GM18873 (cell line): ENCODE measurements around the gene VRK2.
"Not testable (repeated sequence)": the region's sequence is repeated elsewhere in the genome, so short reads cannot be mapped to it uniquely, and the experiment has no call there.

ENCODE experiments used
- ATAC-seq: cut with Tn5 transposase; IDR thresholded peaks from one replicate; pipeline ENCODE4 v1.9.1; 2021; ENCODE audit warnings: mild to moderate bottlenecking, moderate library complexity, moderate number of reproducible peaks; ENCODE audit not compliant: unreplicated experiment, low FRiP score

VRK2 gene

DNA sequence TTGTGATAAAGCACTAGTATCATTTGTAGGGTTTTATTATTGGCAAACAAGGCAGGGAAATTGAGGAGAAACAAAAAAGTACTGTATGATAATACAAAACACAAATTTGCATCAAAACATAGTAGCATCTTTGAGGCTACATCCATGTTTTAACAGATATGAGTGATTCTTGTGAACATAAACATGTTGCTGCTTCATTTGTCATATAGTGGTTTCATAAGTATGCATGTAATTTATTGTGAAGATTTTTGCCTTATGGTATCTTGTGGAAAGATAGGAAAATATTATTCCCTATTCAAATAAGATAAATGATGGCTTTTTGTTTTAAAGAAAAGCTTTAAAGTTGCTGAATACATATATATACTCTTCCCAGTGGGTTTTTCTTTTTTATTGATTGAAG is 60.3 kb downstream of the VRK2 start:
- ATAC-seq = no peak

DNA sequence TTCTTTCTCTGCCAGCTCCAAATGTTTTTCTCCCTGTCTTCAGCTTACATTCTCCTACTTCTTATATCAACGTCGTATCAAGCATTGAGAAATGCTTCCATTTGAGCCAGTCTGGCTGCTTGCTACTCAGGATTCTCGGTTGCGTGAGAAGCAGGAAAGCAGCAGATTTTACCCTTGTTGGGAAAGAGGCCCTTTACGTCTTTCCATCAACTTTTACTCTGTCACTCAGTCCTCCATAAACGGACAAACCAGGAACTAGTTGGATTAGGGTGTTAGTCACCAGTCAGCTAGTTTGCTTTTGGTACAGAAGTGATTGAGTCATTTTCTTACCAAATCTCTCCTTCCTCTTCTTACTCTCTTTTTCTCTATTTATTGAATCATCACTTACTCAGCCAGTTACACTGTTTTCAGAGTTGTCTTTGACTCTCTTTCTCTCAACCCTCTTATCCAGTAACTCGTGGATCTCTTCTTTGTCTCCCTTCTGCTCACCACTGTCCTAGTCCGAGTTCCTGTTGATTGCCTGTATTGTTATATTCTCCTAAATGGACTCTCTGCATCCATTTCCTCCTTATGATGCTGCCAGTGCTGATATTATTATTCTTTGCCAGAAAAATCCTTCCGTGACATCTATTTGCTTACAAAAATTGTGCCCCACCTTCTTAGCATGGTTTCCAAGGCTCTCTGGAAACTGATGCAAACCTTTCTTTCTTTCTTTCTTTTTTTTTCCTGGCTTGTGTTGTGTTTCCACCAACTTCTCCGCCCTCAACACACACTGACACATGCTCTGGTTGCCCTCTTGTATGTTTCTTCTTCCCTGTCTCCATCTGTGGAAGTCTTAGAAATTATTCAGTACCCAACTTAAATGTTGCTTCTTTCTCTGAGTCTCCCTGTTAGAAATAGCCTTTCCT is 61.5 kb downstream of the VRK2 start:
- no peak for ATAC-seq

DNA sequence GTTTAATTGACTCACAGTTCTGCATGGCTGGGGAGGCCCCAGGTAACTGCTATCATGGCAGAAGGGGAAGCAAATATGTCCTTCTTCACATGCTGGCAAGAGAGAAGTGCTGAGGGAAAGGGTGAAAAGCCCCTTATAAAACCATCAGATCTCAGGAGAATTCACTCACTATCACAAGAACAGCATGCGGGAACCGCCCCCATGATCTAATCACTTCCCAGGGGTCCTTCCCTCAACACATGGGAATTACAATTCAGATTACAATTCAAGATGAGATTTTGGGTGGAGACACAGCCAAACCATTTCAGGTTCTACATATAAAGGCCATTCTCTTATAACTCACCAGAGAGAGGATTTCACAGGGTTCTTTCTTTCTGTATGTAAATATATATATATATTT is 62.9 kb downstream of the VRK2 start:
- ATAC-seq = no peak

DNA sequence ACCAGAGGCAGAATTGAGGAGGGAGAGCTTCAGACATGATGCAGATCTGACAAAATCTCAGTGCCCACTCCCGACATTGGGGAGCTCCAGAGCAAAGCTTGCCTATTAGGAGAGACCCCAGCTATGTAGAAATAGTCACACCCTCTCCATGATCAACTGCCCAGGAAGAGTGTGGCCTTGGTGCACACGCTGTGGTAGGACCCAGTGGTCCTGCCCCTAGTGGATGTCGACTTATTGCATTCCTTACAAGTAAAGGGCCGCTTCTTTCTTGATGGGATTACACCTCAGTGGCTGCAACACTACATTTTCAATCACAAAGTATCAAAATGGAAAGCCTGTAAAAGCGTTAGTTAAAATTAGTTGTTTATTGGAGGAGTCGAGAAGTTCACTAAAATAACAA is 64.2 kb downstream of the VRK2 start:
- ATAC-seq = no peak

DNA sequence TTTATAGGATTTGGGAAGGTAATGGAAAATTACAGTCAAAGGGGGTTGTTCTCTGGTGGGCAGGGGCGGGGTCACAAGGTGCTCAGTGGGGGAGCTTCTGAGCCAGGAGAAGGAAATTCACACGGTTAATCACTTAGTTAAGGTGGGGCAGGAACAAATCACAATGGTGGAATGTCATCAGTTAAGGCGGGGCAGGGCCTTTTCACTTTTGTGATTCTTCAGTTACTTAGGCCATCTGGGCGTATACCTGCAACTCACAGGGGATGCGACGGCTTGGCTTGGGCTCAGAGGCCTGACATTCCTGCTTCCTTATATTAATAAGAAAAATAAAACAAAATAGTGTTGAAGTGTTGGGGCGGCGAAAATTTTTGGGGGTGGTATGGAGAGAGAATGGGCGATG is 67.0 kb downstream of the VRK2 start:
- ATAC-seq = not testable (repeated sequence)

DNA sequence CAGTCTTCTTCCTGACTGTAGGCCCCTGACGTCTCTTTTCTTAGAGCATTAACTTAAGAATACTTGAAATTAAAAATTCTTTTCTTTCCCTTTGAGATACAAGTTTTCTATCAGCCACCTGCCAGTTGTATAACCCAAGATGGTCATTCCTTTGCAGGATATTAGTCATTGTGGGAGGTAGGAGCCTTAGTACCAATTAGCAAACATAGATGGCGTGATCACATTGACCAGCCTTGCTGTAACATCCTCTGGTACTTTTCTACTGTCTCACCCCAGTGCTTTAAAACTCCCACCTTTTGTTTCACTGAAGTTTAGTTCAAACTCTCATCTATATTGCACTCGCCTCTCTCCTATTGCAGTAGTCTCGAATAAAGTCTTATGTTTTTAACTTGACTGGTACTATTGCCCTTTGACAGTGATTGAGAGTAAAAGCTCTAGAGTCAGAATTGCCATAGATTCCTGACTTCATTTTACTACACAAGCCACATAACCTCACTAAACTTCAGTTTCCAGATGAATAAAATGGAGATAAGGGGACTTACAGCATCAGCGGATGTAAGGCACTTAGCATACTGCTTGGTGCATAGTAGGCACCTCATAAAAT is 74.1 kb downstream of the VRK2 start:
- ATAC-seq = no peak

DNA sequence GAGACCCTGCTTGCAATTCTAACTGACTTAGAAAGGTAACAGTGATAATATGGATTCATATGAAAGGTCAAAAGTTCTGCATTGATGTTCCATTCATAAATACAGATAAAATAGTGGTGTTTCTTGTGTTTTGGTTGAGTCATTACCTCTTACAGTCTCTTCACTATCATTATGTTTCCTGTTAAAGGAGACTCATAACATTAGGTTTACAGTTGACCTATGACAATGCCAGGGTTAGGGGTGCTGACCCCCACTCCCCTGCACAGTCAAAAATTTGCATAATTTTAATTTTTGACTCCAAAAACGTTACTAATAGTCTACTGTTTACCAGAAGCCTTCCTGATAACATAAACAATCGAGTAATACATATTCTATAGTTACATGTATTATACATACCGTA is 75.4 kb downstream of the VRK2 start:
- ATAC-seq = no peak

DNA sequence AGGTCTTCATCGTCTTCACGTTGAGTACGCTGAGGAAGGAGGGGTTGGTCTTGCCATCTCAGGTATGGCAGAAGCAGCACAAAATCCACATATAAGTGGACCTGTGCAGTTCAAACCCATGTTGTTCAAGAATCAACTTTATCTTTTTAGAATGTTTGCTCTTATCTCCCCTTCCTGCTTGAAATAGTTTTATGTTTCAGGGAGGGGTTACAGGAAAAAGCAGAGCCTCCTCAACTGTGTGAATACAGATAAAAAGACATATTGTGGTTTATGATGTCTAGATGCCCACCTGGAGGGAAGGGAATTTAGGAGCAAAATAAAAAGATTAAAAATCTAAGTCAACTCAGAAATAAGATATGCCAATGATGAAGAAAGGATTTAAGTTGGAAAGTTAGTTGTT is 75.9 kb downstream of the VRK2 start:
- ATAC-seq = no peak

DNA sequence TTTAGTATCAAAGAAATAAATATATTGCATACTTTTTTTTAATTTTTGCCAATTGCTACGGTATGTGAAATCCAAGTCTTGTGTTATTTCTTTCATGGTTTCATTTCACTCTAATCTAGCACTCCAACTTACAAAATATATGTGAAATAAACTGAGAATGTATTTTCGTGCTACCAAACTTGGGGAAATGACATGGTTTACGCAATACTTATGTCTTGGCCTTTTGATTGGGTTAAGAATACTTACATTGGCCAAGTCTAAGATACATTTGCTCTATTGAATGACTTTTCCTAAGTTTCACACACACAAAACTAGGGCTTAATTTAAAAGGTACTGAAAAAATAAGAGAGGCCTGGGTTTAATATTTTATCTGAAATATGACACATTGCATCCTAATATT is 80.5 kb downstream of the VRK2 start:
- no peak for ATAC-seq

DNA sequence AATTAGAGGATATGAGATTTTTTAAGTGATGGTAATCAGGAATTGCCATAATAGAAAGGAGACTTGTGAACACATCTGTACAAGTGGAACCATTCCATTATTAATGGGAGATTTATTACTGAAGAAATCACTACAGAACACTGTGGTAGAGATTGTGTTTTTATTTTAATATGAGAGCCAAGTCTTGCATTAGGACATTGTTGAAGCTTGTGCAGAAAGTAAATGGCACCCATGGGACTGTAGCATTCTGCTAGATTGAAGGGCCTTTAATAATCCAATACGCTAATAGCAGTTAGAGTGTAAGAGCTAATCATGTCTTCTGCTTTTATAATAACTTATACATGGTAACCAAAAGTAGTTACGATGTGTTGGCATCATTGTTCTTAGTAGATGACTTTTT is 83.6 kb downstream of the VRK2 start:
- no peak for ATAC-seq

DNA sequence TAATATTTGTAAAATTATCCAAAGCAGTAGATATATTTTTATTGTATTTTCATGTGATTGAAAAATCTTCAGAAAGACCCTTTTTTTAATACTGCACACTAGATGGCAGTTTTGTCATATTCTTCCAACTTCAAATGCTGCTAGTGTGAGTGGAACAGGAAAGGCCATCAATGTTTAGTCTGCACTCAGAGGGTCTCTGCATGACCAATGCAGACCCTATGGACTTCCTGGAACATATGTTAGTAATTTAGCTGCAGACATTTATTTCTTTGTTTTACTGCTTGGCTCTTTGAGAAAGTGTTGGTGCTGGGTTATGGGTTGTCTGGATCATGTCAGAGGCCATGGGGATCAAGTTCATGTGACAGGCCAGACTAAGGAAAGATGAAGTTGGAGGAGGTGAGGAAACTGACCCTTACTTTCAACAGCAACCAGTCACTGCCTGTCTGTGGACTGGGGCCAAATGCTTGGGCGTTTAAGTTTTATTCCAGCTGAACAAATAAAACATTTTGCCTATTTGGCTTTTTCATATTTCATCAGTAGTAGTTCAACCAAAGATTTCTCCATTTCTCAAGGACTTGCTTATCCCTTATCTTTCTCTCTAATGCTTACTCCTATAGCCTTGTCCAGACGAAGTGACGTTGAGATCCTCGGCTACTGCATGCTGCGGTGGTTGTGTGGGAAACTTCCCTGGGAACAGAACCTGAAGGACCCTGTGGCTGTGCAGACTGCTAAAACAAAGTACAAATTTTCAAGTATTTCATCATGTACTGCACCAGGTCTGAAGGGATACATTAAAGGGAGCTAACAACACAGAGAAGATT is 84.8 kb downstream of the VRK2 start:
- ATAC-seq = no peak

DNA sequence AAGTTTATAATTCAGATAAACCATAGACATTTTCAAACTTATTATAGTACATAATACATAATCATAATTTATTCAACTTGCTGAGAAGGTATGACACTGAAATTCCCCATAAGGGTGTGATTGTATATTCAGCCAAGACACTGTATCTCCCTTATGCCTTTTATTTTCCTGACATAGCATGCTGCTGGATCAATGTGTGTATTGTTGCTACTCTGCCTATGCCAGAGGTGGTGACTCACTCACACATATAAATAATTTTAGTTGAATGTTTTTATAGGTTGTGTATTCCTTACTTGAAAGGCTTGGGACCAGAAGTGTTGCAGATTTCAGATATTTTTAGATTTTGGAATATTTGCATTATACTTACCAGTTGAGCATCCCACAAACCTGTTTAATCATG is 86.8 kb downstream of the VRK2 start:
- no peak for ATAC-seq

DNA sequence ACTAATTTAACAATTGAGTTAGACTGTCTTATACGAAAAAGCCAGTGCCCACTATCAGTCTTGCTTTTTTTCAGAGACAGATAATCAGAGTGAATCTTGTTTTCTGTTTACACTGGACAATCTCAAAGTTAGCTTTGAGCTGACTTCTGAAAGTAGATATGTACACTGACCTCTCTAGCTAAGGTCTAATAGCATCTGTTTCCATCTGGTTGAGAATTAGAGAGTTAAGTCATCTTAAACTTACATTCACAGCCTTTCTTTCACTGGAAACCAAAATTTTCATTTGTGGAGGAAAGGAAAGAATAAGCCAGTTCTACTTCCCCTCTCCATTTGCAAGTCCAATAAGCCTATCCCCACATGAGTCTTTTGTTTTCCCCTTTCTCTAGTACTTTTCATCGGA is 89.3 kb downstream of the VRK2 start:
- no peak for ATAC-seq

DNA sequence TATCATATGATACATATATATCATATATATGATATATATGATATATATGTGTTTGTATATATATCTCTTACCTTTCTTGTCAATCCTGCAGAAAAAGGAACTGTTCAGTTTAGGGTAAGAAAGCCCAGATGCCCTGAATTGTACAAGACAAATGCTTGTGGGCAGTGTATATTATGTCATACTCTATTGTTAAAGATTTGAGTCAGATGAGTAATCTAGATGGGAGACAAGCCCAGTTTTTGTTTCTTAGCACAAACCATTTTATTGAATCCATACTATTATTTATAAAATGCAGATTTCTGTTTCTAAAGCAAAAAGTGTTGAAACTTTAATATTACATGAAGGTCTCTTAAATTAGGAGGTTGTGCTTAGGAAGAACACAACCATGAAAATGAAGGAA is 90.6 kb downstream of the VRK2 start:
- no peak for ATAC-seq

DNA sequence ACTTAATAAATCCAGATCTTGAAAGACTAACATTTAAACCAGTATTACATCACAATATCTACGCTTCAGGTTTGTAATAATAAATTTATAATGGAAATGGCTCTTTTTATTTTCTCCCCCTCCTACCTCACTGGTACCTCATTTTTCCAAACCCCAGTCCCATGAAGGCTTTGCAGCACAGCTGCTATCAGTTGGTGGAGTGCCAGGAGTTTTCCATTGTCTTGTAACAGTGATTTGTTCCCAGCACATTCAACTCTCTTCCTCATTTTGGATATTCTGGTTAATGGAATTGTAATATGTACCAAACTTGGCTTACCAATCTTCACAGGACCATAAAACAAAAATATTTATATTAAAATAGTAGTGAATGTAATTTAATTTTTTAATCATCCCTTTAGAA is 91.2 kb downstream of the VRK2 start:
- no peak for ATAC-seq

DNA sequence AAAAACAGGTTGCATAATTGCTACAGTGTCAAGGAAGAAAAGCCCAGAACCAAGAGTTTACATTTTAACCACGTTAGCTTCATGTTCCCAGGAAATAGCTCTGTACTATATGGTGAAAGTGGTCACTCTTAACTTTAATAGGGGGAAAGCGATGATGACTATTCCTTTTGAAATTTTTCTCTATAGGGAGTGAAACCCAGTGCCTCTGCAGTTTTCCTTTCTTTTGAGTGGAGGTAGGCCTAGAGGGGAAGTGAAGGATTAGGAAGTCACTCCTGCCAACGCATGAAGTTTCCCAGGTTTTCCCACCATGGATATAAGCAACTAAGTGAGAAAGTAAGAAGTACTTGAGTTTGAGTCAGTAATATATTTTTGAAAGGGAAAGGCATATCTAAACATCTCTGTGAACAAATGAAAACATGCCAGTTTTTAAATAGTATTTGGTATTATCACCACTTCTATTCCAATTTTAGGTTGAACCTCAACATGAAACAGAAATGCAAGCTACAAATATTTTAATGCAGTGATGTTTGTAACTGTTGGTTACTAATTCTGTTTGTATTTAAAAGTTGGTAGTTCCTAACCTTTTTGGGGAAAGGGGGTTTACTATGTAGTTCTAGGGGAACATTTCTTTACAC is 91.9 kb downstream of the VRK2 start:
- no peak for ATAC-seq

DNA sequence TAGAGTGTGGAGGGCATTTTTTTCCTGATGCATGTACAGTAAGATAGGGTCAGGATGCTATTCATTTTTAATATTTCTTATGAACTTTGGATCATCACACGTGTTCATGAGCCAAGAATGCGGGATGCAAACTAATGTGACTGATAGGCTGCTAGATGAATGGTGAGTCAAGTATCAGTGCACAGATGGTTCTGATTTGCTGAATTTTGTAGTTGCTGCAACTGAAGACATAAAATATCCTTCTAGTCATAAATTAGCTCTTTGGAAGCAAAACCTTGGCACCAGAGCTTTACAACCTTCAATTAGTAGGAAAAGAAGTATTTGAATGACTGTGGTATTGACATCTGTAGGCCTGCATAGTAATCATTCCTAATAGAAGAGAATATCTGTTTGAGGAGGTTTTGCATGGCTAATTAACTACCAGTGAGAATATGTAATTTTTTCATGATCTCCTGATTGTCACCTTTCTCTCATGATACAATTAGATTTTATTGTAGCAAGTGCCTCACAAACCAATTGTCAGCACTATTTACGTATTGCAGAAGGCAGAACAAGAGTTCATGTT is 94.0 kb downstream of the VRK2 start:
- no peak for ATAC-seq

DNA sequence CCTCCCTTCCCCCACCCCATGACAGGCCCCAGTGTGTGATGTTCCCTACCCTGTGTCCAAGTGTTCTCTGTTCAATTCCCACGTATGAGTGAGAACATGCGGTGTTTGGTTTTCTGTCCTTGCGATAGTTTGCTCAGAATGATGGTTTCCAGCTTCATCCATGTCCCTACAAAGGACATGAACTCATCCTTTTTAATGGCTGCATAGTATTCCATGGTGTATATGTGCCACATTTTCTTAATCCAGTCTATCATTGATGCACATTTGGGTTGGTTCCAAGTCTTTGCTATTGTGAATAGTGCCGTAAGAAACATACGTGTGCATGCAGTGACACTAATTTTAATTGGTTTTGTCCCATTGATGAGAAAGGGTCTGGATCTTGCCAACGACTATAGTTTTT is 99.2 kb downstream of the VRK2 start:
- not testable (repeated sequence) for ATAC-seq

DNA sequence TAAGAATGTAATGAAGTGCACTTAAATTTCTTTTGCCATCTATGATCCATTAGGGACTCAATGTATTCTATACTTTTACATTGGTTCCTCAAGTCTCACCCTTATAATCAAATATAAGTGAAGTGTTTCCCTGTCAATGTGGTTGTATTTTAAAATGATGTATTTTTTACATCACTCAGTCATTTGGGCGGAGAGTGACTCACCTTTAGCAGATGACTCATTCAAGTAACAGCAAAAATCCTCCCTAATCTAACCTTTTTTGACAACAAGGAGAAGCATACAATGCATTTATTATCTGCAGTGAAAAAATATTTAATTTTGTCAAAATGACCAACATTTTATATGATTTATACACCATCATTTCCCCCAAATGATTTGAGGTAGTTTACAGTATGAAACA is 100.1 kb downstream of the VRK2 start:
- no peak for ATAC-seq

DNA sequence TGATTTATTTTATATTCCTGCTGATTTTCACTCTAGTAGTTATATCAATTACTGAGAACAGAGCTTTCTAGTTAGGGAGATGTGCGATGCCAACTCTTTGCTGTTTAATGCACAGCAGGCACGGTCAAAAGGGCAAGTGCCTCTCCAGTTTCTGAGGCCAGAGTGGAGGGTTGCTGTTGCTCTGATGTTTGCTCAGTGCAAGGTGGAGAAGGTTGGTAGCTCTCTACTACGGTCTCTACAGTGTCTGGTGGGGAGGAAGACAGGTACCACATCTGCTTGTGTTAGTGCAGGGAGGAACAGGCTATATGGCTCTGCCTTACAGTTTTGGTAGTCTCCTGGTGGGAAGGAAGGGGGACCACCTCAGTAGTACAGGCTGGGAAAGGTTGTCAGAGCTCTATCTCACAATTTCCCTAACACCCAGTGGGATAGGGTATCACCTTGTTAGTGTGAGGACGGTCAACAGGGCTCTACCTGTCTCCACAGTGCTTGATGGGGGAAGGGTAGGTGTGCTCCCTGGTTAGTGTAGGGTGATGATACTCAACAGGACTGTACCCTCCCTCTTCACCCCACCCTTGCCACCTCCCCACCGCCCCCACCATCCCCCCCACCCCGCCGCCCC is 108.7 kb downstream of the VRK2 start:
- ATAC-seq = no peak
